GM18519 (cell line): ENCODE measurements around the gene IQCN.

Experiments used
- ATAC-seq: cut with Tn5 transposase; IDR thresholded peaks from one replicate; pipeline ENCODE4 v1.9.1; 2021; ENCODE audit warnings: mild to moderate bottlenecking, moderate library complexity; ENCODE audit not compliant: unreplicated experiment, low FRiP score

Gene IQCN

GRCh38 chr19:18306209-18306887 is 32.1 kb upstream of the IQCN start:
- no peak for ATAC-seq

- ATAC-seq = no peak
These were observed 30.4 kb upstream of the IQCN start for GRCh38 chr19:18304458-18305310.

- ATAC-seq = no peak
These were observed 29.9 kb upstream of the IQCN start for GRCh38 chr19:18304208-18304457.

- no peak for ATAC-seq
These were observed 27.5 kb upstream of the IQCN start for GRCh38 chr19:18301718-18302111.

GRCh38 chr19:18300930-18301717 is 26.9 kb upstream of the IQCN start:
- ATAC-seq = no peak

GRCh38 chr19:18299654-18300053 is 25.4 kb upstream of the IQCN start:
- no peak for ATAC-seq

GRCh38 chr19:18298601-18299000 is 24.3 kb upstream of the IQCN start:
- ATAC-seq = no peak

GRCh38 chr19:18297308-18297707 is 23.1 kb upstream of the IQCN start:
- ATAC-seq = no peak

- ATAC-seq = no peak
These were observed 20.8 kb upstream of the IQCN start for GRCh38 chr19:18295034-18295451.

GRCh38 chr19:18294467-18294864 is 20.2 kb upstream of the IQCN start:
- ATAC-seq = no peak

GRCh38 chr19:18293642-18294466 is 19.6 kb upstream of the IQCN start:
- no peak for ATAC-seq

- ATAC-seq = no peak
These were observed 18.8 kb upstream of the IQCN start for GRCh38 chr19:18292810-18293641.

- ATAC-seq = no peak
These were observed 18.2 kb upstream of the IQCN start for GRCh38 chr19:18292462-18292809.

GRCh38 chr19:18291590-18292461 is 17.6 kb upstream of the IQCN start:
- ATAC-seq = no peak

GRCh38 chr19:18291019-18291524 is 16.8 kb upstream of the IQCN start:
- no peak for ATAC-seq

- no peak for ATAC-seq
These were observed 16.2 kb upstream of the IQCN start for GRCh38 chr19:18290302-18291018.

GRCh38 chr19:18289471-18290301 is 15.4 kb upstream of the IQCN start:
- ATAC-seq = no peak
